Fibroblast of mammary gland (primary cell): ENCODE measurements around the gene PARD3B.
A peak's percentile ranks its signal among the peaks of the same experiment; 100 is the strongest.

Source experiments
- DNase-seq: peaks from one replicate; pipeline ENCODE4 v3.0.0-alpha.2; 2010; ENCODE audit warnings: low read depth
- H3K4me3 ChIP-seq: 2 replicates; pipeline ENCODE4 v1.5.1; 2011; ENCODE audit warnings: low read depth, mild to moderate bottlenecking, low read length, moderate library complexity; ENCODE audit not compliant: control insufficient read depth
- TF ChIP-seq, protein P1 (sequence below): conservative IDR thresholded peaks from 2 replicates; pipeline ENCODE4 v1.5.1; 2011; ENCODE audit warnings: low read depth, low read length, inconsistent platforms; ENCODE audit not compliant: control insufficient read depth, insufficient read depth

PARD3B gene

GRCh38 chr2:205141381-205141780 is 596.1 kb downstream of the PARD3B start:
- TF ChIP-seq, protein P1, sequence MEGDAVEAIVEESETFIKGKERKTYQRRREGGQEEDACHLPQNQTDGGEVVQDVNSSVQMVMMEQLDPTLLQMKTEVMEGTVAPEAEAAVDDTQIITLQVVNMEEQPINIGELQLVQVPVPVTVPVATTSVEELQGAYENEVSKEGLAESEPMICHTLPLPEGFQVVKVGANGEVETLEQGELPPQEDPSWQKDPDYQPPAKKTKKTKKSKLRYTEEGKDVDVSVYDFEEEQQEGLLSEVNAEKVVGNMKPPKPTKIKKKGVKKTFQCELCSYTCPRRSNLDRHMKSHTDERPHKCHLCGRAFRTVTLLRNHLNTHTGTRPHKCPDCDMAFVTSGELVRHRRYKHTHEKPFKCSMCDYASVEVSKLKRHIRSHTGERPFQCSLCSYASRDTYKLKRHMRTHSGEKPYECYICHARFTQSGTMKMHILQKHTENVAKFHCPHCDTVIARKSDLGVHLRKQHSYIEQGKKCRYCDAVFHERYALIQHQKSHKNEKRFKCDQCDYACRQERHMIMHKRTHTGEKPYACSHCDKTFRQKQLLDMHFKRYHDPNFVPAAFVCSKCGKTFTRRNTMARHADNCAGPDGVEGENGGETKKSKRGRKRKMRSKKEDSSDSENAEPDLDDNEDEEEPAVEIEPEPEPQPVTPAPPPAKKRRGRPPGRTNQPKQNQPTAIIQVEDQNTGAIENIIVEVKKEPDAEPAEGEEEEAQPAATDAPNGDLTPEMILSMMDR: no peak
- DNase-seq: no peak
- no peak overlapping the region for H3K4me3 ChIP-seq

DNA sequence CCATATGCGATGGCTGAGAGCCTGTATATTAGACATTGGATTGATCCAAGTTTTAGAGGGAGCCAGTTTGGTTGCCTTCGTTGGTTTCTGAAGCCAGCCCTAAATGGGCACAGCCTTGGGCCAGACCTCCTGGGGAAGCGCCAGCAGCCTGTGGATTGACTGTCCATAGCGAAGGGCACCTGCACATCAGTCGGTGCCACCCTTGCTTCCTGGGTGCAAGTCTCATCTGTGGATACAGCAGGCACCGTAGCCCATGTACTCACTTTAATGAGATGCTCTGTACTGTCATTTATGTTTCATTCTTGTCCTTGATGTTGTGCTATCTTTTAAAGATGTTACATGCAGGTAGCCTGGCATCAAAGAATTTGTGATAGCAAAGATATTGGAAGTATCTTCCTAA is 600.6 kb downstream of the PARD3B start:
- TF ChIP-seq, protein P1: no peak
- H3K4me3 ChIP-seq: no peak overlapping the region

DNA sequence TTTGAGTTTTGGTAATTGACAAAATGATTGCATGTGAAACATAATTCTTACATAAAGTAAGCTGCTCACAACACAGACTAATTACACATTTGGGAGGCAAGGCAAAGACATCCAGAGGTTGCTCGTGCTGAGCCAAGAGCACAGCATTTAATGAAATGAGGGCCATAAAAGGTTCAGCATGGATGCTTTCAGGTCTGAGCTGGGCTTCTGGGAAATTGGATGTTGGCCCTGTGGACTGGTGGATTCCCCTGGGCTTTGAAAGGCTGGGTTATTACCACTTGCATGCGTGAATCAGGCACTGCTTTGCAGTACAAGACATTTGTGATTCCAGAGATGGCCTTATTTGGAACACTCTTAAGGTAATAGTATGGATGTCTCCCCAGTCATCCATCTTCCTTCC is 603.5 kb downstream of the PARD3B start:
- no peak overlapping the region for H3K4me3 ChIP-seq
- peak; percentile 15 for DNase-seq
- TF ChIP-seq, protein P1: no peak

More for the DNA sequence above, 600.6 kb downstream of the PARD3B start:
- DNase-seq: no peak

DNA sequence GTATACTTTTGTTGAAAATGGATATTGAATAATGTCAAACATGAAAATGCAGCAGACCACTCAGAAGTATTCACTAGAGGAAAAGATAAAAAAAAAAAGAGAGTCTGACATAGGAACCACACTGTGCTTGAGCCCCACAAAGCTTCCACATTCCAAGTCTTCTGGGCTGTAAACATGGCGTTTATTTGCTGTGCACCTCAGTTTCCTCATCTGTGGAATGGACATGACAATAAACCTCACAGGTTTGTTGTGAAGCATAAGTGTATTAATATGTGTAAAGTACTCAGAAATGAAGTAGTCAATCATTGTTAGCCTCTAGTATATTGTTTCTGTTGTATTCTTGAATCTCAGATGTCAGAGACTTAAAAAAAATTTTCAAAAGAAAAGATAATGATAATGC is 611.2 kb downstream of the PARD3B start:
- TF ChIP-seq, protein P1: no peak
- no peak overlapping the region for H3K4me3 ChIP-seq
- no peak for DNase-seq

GRCh38 chr2:205158404-205158803 is 613.1 kb downstream of the PARD3B start:
- no peak for DNase-seq
- TF ChIP-seq, protein P1: no peak
- H3K4me3 ChIP-seq: no peak overlapping the region

DNA sequence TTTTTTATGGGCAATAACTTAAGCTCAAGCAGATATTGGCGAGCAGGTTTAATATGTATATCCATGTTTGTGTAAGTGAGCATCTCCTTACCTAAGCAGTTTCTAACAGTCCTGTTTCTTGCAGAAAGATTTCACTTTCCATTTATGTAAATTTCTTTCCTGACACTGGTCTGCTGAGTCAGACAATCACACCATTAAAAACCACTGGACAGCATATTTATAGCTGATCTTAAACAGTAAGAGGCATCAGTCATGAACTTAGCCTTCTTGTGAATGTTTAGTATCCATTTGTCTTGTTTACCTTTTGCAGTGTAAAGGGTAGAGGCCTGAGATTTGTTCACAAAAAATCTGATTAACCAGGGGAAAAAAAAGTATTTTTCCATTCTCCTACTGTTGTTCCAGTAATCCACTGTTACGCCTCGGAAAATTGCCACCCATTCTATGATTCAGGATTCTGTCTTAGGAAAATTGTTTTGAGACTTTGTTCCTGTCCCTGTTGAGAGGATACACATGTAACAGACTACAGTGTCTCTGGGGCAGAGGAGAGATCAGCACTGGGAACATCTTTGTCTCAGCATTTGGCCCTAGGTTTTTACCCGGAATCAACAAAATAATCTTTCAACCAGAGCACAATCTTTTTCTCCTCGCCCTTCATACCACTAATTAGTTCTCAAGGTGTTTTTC is 616.0 kb downstream of the PARD3B start:
- TF ChIP-seq, protein P1: no peak
- peak; percentile 10 for DNase-seq
- H3K4me3 ChIP-seq: no peak overlapping the region

GRCh38 chr2:205166745-205167144 is 621.5 kb downstream of the PARD3B start:
- peak; percentile 70 for DNase-seq
- TF ChIP-seq, protein P1: no peak
- H3K4me3 ChIP-seq: no peak overlapping the region
